IMR-90 (cell line): ENCODE data around the gene POFUT1. TPM values are rescaled to one million over a fixed set of nuclear protein-coding genes. Genes with fewer than 3 reads are reported as not detected.

Experiments
- ATAC-seq: fragments of 200-7000 bp; cut with Tn5 transposase; 2 replicates; pipeline ENCODE4 v1.9.1; 2020; ENCODE audit warnings: low read depth, mild to moderate bottlenecking, moderate library complexity
- BruUV-seq: library from RNA; stranded (reverse); fragments of 400-500 nt; replicated peaks from 2 replicates; lab custom pipeline; 2021; lab: Mats Ljungman, UMichigan
- CTCF ChIA-PET: fragments of 300-600 bp; formaldehyde crosslinking; extraction: SDS; loops from one replicate; lab custom pipeline; 2021; ENCODE audit warnings: antibody characterized with exemption; lab: Yijun Ruan, JAX
- POLR2A ChIA-PET: fragments of 300-600 bp; sonication (Branson Sonifier 250); formaldehyde crosslinking; loops from one replicate; lab custom pipeline; 2022; ENCODE audit warnings: antibody characterized with exemption; ENCODE audit not compliant: unreplicated experiment; lab: Charles Lee
- DNase-seq: peaks from one replicate; pipeline ENCODE4 v3.0.0; 2013
- H2AFZ ChIP-seq: replicated peaks from 2 replicates; pipeline ENCODE3; 2013; ENCODE audit warnings: low read length, mild to moderate bottlenecking; ENCODE audit not compliant: poor library complexity
- H2AK5ac ChIP-seq: 2 replicates; pipeline ENCODE4 v1.6.1; 2013; ENCODE audit warnings: low read depth, low read length, inconsistent platforms
- H2AK9ac ChIP-seq: replicated peaks from 2 replicates; pipeline ENCODE3; 2013; ENCODE audit warnings: mild to moderate bottlenecking, low read depth, low read length, moderate library complexity; ENCODE audit not compliant: poor library complexity
- H2BK120ac ChIP-seq: 2 replicates; pipeline ENCODE4 v1.6.1; 2013; ENCODE audit warnings: low read depth, low read length, inconsistent platforms
- H2BK15ac ChIP-seq: 3 replicates; pipeline ENCODE4 v1.6.1; 2013; ENCODE audit warnings: low read depth, low read length, inconsistent platforms
- H2BK20ac ChIP-seq: 2 replicates; pipeline ENCODE4 v1.6.1; 2013; ENCODE audit warnings: low read depth, mild to moderate bottlenecking, inconsistent platforms, low read length, moderate library complexity
- H2BK5ac ChIP-seq: 2 replicates; pipeline ENCODE4 v1.6.1; 2013; ENCODE audit warnings: mild to moderate bottlenecking, low read depth, low read length, inconsistent platforms; ENCODE audit not compliant: poor library complexity, severe bottlenecking
- H3K14ac ChIP-seq: replicated peaks from 2 replicates; pipeline ENCODE4 v1.6.1; 2013; ENCODE audit warnings: low read depth, low read length, inconsistent platforms
- H3K18ac ChIP-seq: 2 replicates; pipeline ENCODE4 v1.6.1; 2013; ENCODE audit warnings: low read depth, low read length, control low read depth
- H3K23ac ChIP-seq: 2 replicates; pipeline ENCODE4 v1.6.1; 2013; ENCODE audit warnings: low read depth, low read length, inconsistent platforms
- H3K27ac ChIP-seq: 2 replicates; pipeline ENCODE4 v1.5.1; 2013; ENCODE audit warnings: mild to moderate bottlenecking, control low read depth, low read length; ENCODE audit not compliant: insufficient read depth
- H3K27me3 ChIP-seq: 2 replicates; pipeline ENCODE4 v1.6.1; 2013; ENCODE audit warnings: low read length; ENCODE audit not compliant: control insufficient read depth, insufficient read depth
- H3K36me3 ChIP-seq: 2 replicates; pipeline ENCODE4 v1.6.1; 2013; ENCODE audit warnings: low read length, mixed read lengths; ENCODE audit not compliant: control insufficient read depth, insufficient read depth
- H3K4ac ChIP-seq: 2 replicates; pipeline ENCODE4 v1.6.1; 2013; ENCODE audit warnings: low read depth, low read length, inconsistent platforms
- H3K4me1 ChIP-seq: 2 replicates; pipeline ENCODE4 v1.6.1; 2013; ENCODE audit warnings: low read length, mixed read lengths; ENCODE audit not compliant: control insufficient read depth, insufficient read depth
- H3K4me2 ChIP-seq: 2 replicates; pipeline ENCODE4 v1.6.1; 2013; ENCODE audit warnings: low read depth, mild to moderate bottlenecking, control low read depth, low read length, moderate library complexity
- H3K4me3 ChIP-seq: 2 replicates; pipeline ENCODE4 v1.5.1; 2013; ENCODE audit warnings: low read depth, mild to moderate bottlenecking, control low read depth, low read length, moderate library complexity; ENCODE audit not compliant: insufficient read depth
- H3K56ac ChIP-seq: 2 replicates; pipeline ENCODE4 v1.6.1; 2013; ENCODE audit warnings: low read length, inconsistent platforms; ENCODE audit not compliant: insufficient read depth; ENCODE audit errors: extremely low read depth
- H3K79me1 ChIP-seq, 2 experiments: 2 replicates each; pipeline ENCODE4 v1.6.1; 2013; ENCODE audit warnings: low read length in 2 of 2, inconsistent platforms in 1 of 2, low read depth in 1 of 2
- H3K9ac ChIP-seq: 2 replicates; pipeline ENCODE4 v1.6.1; 2013; ENCODE audit warnings: low read depth, low read length, control low read depth
- H3K9me1 ChIP-seq: 2 replicates; pipeline ENCODE4 v1.6.1; 2013; ENCODE audit warnings: low read length, inconsistent platforms; ENCODE audit not compliant: insufficient read depth
- H3K9me3 ChIP-seq: 2 replicates; pipeline ENCODE4 v1.6.1; 2013; ENCODE audit warnings: low read length; ENCODE audit not compliant: control insufficient read depth, insufficient read depth
- H4K20me1 ChIP-seq: 2 replicates; pipeline ENCODE4 v1.6.1; 2013; ENCODE audit warnings: low read length, inconsistent platforms; ENCODE audit not compliant: insufficient read depth
- H4K5ac ChIP-seq: 2 replicates; pipeline ENCODE4 v1.6.1; 2013; ENCODE audit warnings: mild to moderate bottlenecking, low read depth, low read length, control low read depth
- H4K8ac ChIP-seq, 2 experiments: 2 replicates each; pipeline ENCODE4 v1.6.1; 2013; ENCODE audit warnings: low read depth in 2 of 2, low read length in 2 of 2, control low read depth in 1 of 2, inconsistent platforms in 1 of 2
- H4K91ac ChIP-seq: 2 replicates; pipeline ENCODE4 v1.6.1; 2013; ENCODE audit warnings: low read depth, low read length, inconsistent platforms; ENCODE audit not compliant: insufficient read depth
- BHLHE40 ChIP-seq: fragments of 150-350 bp; IDR thresholded peaks from 2 replicates; pipeline ENCODE4 v1.6.1; 2016; ENCODE audit warnings: mild to moderate bottlenecking, low read depth, low read length
- CEBPB ChIP-seq: IDR thresholded peaks from 2 replicates; pipeline ENCODE4 v1.6.1; 2012; ENCODE audit warnings: low read depth, low read length, improper control_type of control experiment
- CHD1 ChIP-seq: IDR thresholded peaks from 2 replicates; pipeline ENCODE4 v1.6.1; 2012; ENCODE audit warnings: low read depth, low read length, improper control_type of control experiment
- FOS ChIP-seq: fragments of 150-350 bp; IDR thresholded peaks from 2 replicates; pipeline ENCODE4 v1.6.1; 2016; ENCODE audit warnings: low read depth, low read length
- MAFK ChIP-seq: IDR thresholded peaks from 2 replicates; pipeline ENCODE4 v1.6.1; 2012; ENCODE audit warnings: low read depth, low read length, improper control_type of control experiment
- MAZ ChIP-seq: IDR thresholded peaks from 2 replicates; pipeline ENCODE4 v1.6.1; 2012; ENCODE audit warnings: low read depth, mild to moderate bottlenecking, low read length, improper control_type of control experiment, moderate library complexity, borderline replicate concordance
- MXI1 ChIP-seq: IDR thresholded peaks from 2 replicates; pipeline ENCODE4 v1.6.1; 2012; ENCODE audit warnings: low read depth, mild to moderate bottlenecking, low read length, moderate library complexity, borderline replicate concordance
- NFE2L2 ChIP-seq: fragments of 150-350 bp; IDR thresholded peaks from 2 replicates; pipeline ENCODE4 v1.6.1; 2016; ENCODE audit warnings: low read depth, mild to moderate bottlenecking, low read length
- POLR2A ChIP-seq: IDR thresholded peaks from 2 replicates; pipeline ENCODE4 v1.6.1; 2012; ENCODE audit warnings: mild to moderate bottlenecking, low read depth, low read length
- RAD21 ChIP-seq: IDR thresholded peaks from 2 replicates; pipeline ENCODE4 v1.6.1; 2012; ENCODE audit warnings: low read length, improper control_type of control experiment
- RCOR1 ChIP-seq: IDR thresholded peaks from 2 replicates; pipeline ENCODE4 v1.6.1; 2012; ENCODE audit warnings: mild to moderate bottlenecking, low read length, improper control_type of control experiment; ENCODE audit not compliant: insufficient replicate concordance
- RFX5 ChIP-seq: IDR thresholded peaks from 2 replicates; pipeline ENCODE4 v1.8.0; 2012; ENCODE audit warnings: low read depth, mild to moderate bottlenecking, low read length, moderate library complexity
- SMC3 ChIP-seq: fragments of 150-350 bp; IDR thresholded peaks from 2 replicates; pipeline ENCODE4 v1.6.1; 2016; ENCODE audit warnings: low read depth, mild to moderate bottlenecking, antibody characterized with exemption, low read length, moderate library complexity
- WGBS, 2 experiments: methylation state at CpG; one replicate each; pipeline versions ENCODE4 v1.1.5 to v1.1.7; 2013; ENCODE audit warnings: missing lambda C conversion rate in 2 of 2; ENCODE audit not compliant: insufficient read length in 1 of 2; ENCODE audit errors: extremely low coverage in 2 of 2; 5-methylcytosine and 5-hydroxymethylcytosine counted together
- dilution Hi-C: fragments of 300-500 bp; cut with HindIII; formaldehyde crosslinking; loops from one replicate; pipeline ENCODE4 v1.14.3; 2018; ENCODE audit warnings: low sequenced_read_pairs; ENCODE audit not compliant: unreplicated experiment
- in situ Hi-C: fragments of 300-500 bp; cut with MboI; formaldehyde crosslinking; loops from 3 replicates; pipeline ENCODE4 v1.14.3; 2019; ENCODE audit warnings: low sequenced_read_pairs, inconsistent platforms, mixed read lengths
- intact Hi-C: fragments of 100-400 bp; cut with micrococcal nuclease; formaldehyde crosslinking; loops from 2 replicates; pipeline ENCODE4 v1.10.0; 2022
- polyA plus RNA-seq, 3 experiments: library from polyadenylated mRNA; depleted of rRNA; stranded (reverse); fragments of >200 nt; gene quantifications; 2 replicates each; pipeline ENCODE4 v1.2.3, GENCODE V29; 2012; ENCODE audit warnings: low replicate concordance in 1 of 3
- total RNA-seq: library from RNA; depleted of rRNA; stranded (reverse); fragments of >200 nt; gene quantifications from 2 replicates; pipeline ENCODE4 v1.2.3, GENCODE V29; 2012
- TF ChIP-seq, protein P1 (sequence below): fragments of 150-350 bp; IDR thresholded peaks from 2 replicates; pipeline ENCODE4 v1.6.1; 2016; ENCODE audit warnings: low read depth, mild to moderate bottlenecking, low read length, moderate library complexity, borderline replicate concordance
- TF ChIP-seq, protein P2 (sequence below): fragments of 150-350 bp; IDR thresholded peaks from 2 replicates; pipeline ENCODE4 v1.6.1; 2017; ENCODE audit warnings: mild to moderate bottlenecking, antibody characterized with exemption, low read length, low read depth
- TF ChIP-seq, protein P3 (sequence below): conservative IDR thresholded peaks from 2 replicates; pipeline ENCODE4 v1.5.1; 2012; ENCODE audit warnings: mild to moderate bottlenecking, low read depth, low read length, improper control_type of control experiment

Gene POFUT1
- total and polyA plus RNA-seq, 2 of the 4 experiments (the other 2 are of a cell fraction), result 25.5 to 41.1 TPM

DNA sequence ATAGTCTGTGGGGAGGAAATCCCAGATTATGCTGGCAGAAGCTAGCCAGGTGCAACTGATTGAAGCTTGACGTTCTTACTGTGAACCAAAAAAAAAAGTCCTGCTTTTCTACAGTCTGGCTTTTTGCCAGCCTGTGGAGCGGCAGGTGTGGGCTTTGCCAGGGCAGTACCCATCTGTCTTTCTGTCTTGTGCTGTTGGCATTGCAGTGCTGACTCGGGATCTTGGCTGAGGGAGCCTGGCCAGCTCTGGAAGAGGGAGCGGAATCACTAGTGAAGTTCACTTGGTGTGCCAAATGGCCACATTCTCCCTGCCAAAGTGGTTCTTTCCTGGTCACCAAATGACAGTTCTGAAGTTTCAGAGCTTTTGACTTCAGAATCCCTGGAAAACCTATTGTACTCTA is 74.8 kb downstream of the POFUT1 start:
- no peak overlapping the region for H2BK20ac ChIP-seq
- H3K23ac ChIP-seq, result no peak overlapping the region
- no peak overlapping the region for H2AK5ac ChIP-seq
- 78% methylated on average over 3 of the region's 4 CpGs; no CpG with 5 or more reads in 1 of the 2 experiments for WGBS, 2 experiments
- in situ Hi-C loops (no loop called here), intact Hi-C loops (no loop called here), dilution Hi-C loops (no loop called here)
- H3K4ac ChIP-seq, result no peak overlapping the region
- H3K4me3 ChIP-seq, result no peak overlapping the region
- H3K9ac ChIP-seq, result no peak overlapping the region
- no peak overlapping the region for H4K8ac ChIP-seq
- no peaks in the 10 kb centered on the region; the same call in 1 of the 2 replicates for H3K4me1 ChIP-seq
- H3K9me3 ChIP-seq, result no peaks in the 10 kb centered on the region
- no peak overlapping the region for H2BK120ac ChIP-seq
- no peak overlapping the region for H3K14ac ChIP-seq
- H2BK15ac ChIP-seq, result no peak overlapping the region
- H3K4me2 ChIP-seq, result no peak overlapping the region
- peaks cover 9% of the 10 kb centered on the region; the same call in 1 of the 2 replicates for H4K20me1 ChIP-seq
- no peak overlapping the region for H2BK5ac ChIP-seq
- H3K27me3 ChIP-seq, result no peaks in the 10 kb centered on the region
- TF ChIP-seq BHLHE40 (no peak), NFE2L2 (no peak), MXI1 (no peak), POLR2A (no peak), MAZ (no peak), MAFK (no peak), RCOR1 (no peak), SMC3 (no peak), RAD21 (no peak), CEBPB (no peak), CHD1 (no peak), FOS (no peak), RFX5 (no peak)
- TF ChIP-seq, protein P1, sequence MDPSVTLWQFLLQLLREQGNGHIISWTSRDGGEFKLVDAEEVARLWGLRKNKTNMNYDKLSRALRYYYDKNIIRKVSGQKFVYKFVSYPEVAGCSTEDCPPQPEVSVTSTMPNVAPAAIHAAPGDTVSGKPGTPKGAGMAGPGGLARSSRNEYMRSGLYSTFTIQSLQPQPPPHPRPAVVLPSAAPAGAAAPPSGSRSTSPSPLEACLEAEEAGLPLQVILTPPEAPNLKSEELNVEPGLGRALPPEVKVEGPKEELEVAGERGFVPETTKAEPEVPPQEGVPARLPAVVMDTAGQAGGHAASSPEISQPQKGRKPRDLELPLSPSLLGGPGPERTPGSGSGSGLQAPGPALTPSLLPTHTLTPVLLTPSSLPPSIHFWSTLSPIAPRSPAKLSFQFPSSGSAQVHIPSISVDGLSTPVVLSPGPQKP, result no peak
- TF ChIP-seq, protein P2, sequence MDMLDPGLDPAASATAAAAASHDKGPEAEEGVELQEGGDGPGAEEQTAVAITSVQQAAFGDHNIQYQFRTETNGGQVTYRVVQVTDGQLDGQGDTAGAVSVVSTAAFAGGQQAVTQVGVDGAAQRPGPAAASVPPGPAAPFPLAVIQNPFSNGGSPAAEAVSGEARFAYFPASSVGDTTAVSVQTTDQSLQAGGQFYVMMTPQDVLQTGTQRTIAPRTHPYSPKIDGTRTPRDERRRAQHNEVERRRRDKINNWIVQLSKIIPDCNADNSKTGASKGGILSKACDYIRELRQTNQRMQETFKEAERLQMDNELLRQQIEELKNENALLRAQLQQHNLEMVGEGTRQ, result no peak
- TF ChIP-seq, protein P3, sequence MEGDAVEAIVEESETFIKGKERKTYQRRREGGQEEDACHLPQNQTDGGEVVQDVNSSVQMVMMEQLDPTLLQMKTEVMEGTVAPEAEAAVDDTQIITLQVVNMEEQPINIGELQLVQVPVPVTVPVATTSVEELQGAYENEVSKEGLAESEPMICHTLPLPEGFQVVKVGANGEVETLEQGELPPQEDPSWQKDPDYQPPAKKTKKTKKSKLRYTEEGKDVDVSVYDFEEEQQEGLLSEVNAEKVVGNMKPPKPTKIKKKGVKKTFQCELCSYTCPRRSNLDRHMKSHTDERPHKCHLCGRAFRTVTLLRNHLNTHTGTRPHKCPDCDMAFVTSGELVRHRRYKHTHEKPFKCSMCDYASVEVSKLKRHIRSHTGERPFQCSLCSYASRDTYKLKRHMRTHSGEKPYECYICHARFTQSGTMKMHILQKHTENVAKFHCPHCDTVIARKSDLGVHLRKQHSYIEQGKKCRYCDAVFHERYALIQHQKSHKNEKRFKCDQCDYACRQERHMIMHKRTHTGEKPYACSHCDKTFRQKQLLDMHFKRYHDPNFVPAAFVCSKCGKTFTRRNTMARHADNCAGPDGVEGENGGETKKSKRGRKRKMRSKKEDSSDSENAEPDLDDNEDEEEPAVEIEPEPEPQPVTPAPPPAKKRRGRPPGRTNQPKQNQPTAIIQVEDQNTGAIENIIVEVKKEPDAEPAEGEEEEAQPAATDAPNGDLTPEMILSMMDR, result no peak
- no peak overlapping the region for H2AFZ ChIP-seq
- peaks cover 42 to 63% of the 10 kb centered on the region in 2 experiments for H3K79me1 ChIP-seq
- no peak overlapping the region for H4K5ac ChIP-seq
- POLR2A ChIA-PET, result no interaction called here
- H4K91ac ChIP-seq, result no peak overlapping the region
- H2AK9ac ChIP-seq, result no peak overlapping the region
- no TSS peak for BruUV-seq
- CTCF ChIA-PET, result interaction anchor here (0.7 kb wide), 1 partner anchor 33 kb away, joined by 3 read pairs; no protein-coding TSS in a partner anchor
- ATAC-seq (no peak), DNase-seq (no peak)
- H3K56ac ChIP-seq, result no peak overlapping the region
- H3K27ac ChIP-seq, result no peak overlapping the region
- peaks cover 2% of the 10 kb centered on the region; the same call in 1 of the 2 replicates for H3K36me3 ChIP-seq
- no peak overlapping the region for H3K18ac ChIP-seq
- peaks cover 15% of the 10 kb centered on the region for H3K9me1 ChIP-seq
